B cell (primary cell): ENCODE measurements around the gene RBBP6. TPM values are rescaled to one million over a fixed set of nuclear protein-coding genes. Genes with fewer than 3 reads are reported as not detected.

Source experiments
- ATAC-seq: fragments of 200-7000 bp; cut with Tn5 transposase; one replicate; pipeline ENCODE4 v1.10.0; 2021; ENCODE audit warnings: low read depth, mild to moderate bottlenecking, moderate number of reproducible peaks, moderate library complexity
- CTCF ChIA-PET: fragments of 350-600 bp; sonication (Branson Sonifier 250); formaldehyde crosslinking; loops from one replicate; lab custom pipeline; 2021; ENCODE audit warnings: antibody characterized with exemption, inconsistent platforms; lab: Charles Lee
- POLR2A ChIA-PET: fragments of 350-600 bp; sonication (Branson Sonifier 250); formaldehyde crosslinking; loops from one replicate; lab custom pipeline; 2021; ENCODE audit warnings: antibody characterized with exemption; lab: Charles Lee
- DNase-seq: peaks from one replicate; pipeline ENCODE4 v3.0.0; 2013
- H2AFZ ChIP-seq: 2 replicates; pipeline ENCODE4 v1.6.1; 2012; ENCODE audit warnings: mild to moderate bottlenecking, low read depth, low read length; ENCODE audit not compliant: insufficient read depth, poor library complexity, severe bottlenecking
- H3K27ac ChIP-seq, 2 donors: 1 replicate in 1 of 2; 2 replicates in 1 of 2; pipeline ENCODE4 v1.5.1; 2012 to 2013; ENCODE audit warnings: low read length in 2 of 2, mild to moderate bottlenecking in 2 of 2, moderate library complexity in 1 of 2
- H3K27me3 ChIP-seq, 4 experiments: fragments of 200-600 bp in 1 of 4; sonication (generic) in 1 of 4; replicated peaks in 1 of 4; 1 replicate in 2 of 4; 2 replicates in 2 of 4; pipeline versions ENCODE4 v1.6.1 to v1.7.0; 2013 to 2016; ENCODE audit warnings: low read length in 3 of 4, mild to moderate bottlenecking in 2 of 4, mixed read lengths in 1 of 4, moderate library complexity in 1 of 4; ENCODE audit not compliant: insufficient read depth in 4 of 4, control insufficient read depth in 3 of 4; ENCODE audit errors: control extremely low read depth in 1 of 4
- H3K36me3 ChIP-seq, 2 experiments: replicated peaks in 1 of 2; 1 replicate in 1 of 2; 2 replicates in 1 of 2; pipeline versions ENCODE4 v1.6.1 to v1.7.1; 2013; ENCODE audit warnings: low read length in 1 of 2; ENCODE audit not compliant: insufficient read depth in 2 of 2, control insufficient read depth in 1 of 2; ENCODE audit errors: control extremely low read depth in 1 of 2, extremely low read depth in 1 of 2
- H3K4me1 ChIP-seq, 2 donors: fragments of 200-600 bp in 1 of 2; sonication (generic) in 1 of 2; 1 replicate in 1 of 2; 2 replicates in 1 of 2; pipeline versions ENCODE4 v1.5.1 to v1.6.1; 2013 to 2017; ENCODE audit warnings: low read length in 2 of 2; ENCODE audit not compliant: control insufficient read depth in 2 of 2, insufficient read depth in 2 of 2
- H3K4me2 ChIP-seq: replicated peaks from 2 replicates; pipeline ENCODE3; 2012; ENCODE audit warnings: mild to moderate bottlenecking, low read depth, low read length; ENCODE audit not compliant: poor library complexity, severe bottlenecking
- H3K4me3 ChIP-seq, 5 experiments: fragments of 200-600 bp in 1 of 5; sonication (generic) in 1 of 5; 1 replicate in 3 of 5; 2 replicates in 2 of 5; pipeline versions ENCODE4 v1.5.1 to v1.7.0; 2011 to 2016; ENCODE audit warnings: low read length in 4 of 5, mild to moderate bottlenecking in 4 of 5, low read depth in 2 of 5, control low read depth in 1 of 5, moderate library complexity in 1 of 5; ENCODE audit not compliant: insufficient read depth in 1 of 5; ENCODE audit errors: control extremely low read depth in 1 of 5, extremely low read depth in 1 of 5
- H3K79me2 ChIP-seq: fragments of 200-600 bp; sonication (generic); one replicate; pipeline ENCODE4 v1.6.0; 2016; ENCODE audit warnings: low read length; ENCODE audit not compliant: control insufficient read depth, insufficient read depth
- H3K9ac ChIP-seq: fragments of 200-600 bp; sonication (generic); 2 replicates; pipeline ENCODE4 v1.6.1; 2017; ENCODE audit warnings: mild to moderate bottlenecking, low read length, moderate library complexity
- H3K9me3 ChIP-seq, 3 donors: one replicate each; pipeline versions ENCODE4 v1.6.1 to v1.7.1; 2013; ENCODE audit warnings: low read length in 2 of 3; ENCODE audit not compliant: control insufficient read depth in 2 of 3, insufficient read depth in 1 of 3; ENCODE audit errors: control extremely low read depth in 1 of 3
- H4K20me1 ChIP-seq: 2 replicates; pipeline ENCODE4 v1.6.0; 2012; ENCODE audit warnings: mild to moderate bottlenecking, low read length; ENCODE audit not compliant: insufficient read depth, control insufficient read depth, poor library complexity, severe bottlenecking
- H3K27ac Mint-ChIP-seq: one replicate; pipeline ENCODE4 v1.8.0; 2021; ENCODE audit warnings: mixed read lengths
- H3K27me3 Mint-ChIP-seq: one replicate; pipeline ENCODE4 v1.8.0; 2021; ENCODE audit warnings: mixed read lengths
- H3K4me1 Mint-ChIP-seq: one replicate; pipeline ENCODE4 v1.8.0; 2021; ENCODE audit warnings: mixed read lengths
- H3K4me3 Mint-ChIP-seq: one replicate; pipeline ENCODE4 v1.8.0; 2021; ENCODE audit warnings: mixed read lengths
- H3K9me3 Mint-ChIP-seq: one replicate; pipeline ENCODE4 v1.8.0; 2022; ENCODE audit warnings: mixed read lengths; ENCODE audit not compliant: insufficient read depth
- EZH2 ChIP-seq: IDR thresholded peaks from 2 replicates; pipeline ENCODE4 v1.6.1; 2012; ENCODE audit warnings: borderline replicate concordance, low read depth, mild to moderate bottlenecking, moderate library complexity, low read length; ENCODE audit not compliant: insufficient read depth, poor library complexity, severe bottlenecking
- WGBS: methylation state at CpG from one replicate; pipeline ENCODE4 v1.1.5; 2013; ENCODE audit warnings: missing lambda C conversion rate; ENCODE audit not compliant: insufficient coverage; 5-methylcytosine and 5-hydroxymethylcytosine counted together
- intact Hi-C: fragments of 100-400 bp; cut with micrococcal nuclease; formaldehyde crosslinking; loops from one replicate; pipeline ENCODE4 v1.10.0; 2022
- polyA plus RNA-seq: library from polyadenylated mRNA; depleted of rRNA; stranded (reverse); fragments of >200 nt; gene quantifications from 2 replicates; pipeline ENCODE4 v1.2.3, GENCODE V29; 2012
- total RNA-seq, 2 donors: library from RNA; stranded (reverse); fragments of 120-200 nt in 1 of 2; gene quantifications; 1 replicate in 1 of 2; 2 replicates in 1 of 2; pipeline versions ENCODE4 v1.2.3 to v1.2.4, GENCODE V29; 2013 to 2022
- TF ChIP-seq, protein P1 (sequence below): fragments of 200-600 bp; IDR thresholded peaks from one replicate; pipeline ENCODE4 v1.8.0; 2022; ENCODE audit warnings: antibody characterized with exemption, mild to moderate bottlenecking

Gene RBBP6
- total and polyA plus RNA-seq, 2 donors (not counting 1 experiment from before 2014, with no cell fraction given) = 107 to 132 TPM

DNA sequence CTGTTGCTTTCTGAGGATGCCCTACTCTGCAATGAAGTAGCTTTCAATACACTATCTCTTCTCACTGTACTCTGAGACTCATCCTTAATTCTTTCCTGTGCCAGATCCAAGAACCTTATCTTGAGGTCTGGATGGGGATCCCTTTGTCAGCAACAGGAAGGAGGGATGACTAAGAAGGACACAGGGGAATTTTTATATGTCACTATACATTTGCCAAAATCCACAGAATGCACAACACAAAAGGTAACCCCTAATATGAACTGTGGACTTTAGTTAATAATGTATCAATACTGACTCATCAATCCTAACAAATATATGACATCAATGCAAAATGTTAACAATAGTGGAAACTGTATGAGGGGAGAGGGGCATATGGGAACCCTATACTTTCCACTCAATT lies 4.7 kb upstream of the RBBP6 start:
- H3K9me3 ChIP-seq = no peaks in the 10 kb centered on the region
- no peak for ATAC-seq
- peaks cover 6% of the 10 kb centered on the region for H3K79me2 ChIP-seq
- Mint-ChIP-seq H3K4me3 (no peak overlapping the region), H3K27me3 (peaks cover 7% of the 10 kb centered on the region), H3K4me1 (peaks cover 6% of the 10 kb centered on the region), H3K9me3 (no peaks in the 10 kb centered on the region), H3K27ac (no peak overlapping the region)
- no peaks in the 10 kb centered on the region for H3K27me3 ChIP-seq
- no peak for DNase-seq
- CTCF ChIA-PET = no interaction called here
- no peaks in the 10 kb centered on the region for H4K20me1 ChIP-seq
- no peak overlapping the region for H2AFZ ChIP-seq
- intact Hi-C loops = no loop called here
- peaks cover 5 to 6% of the 10 kb centered on the region in 2 donors for H3K4me1 ChIP-seq
- H3K4me2 ChIP-seq = no peak overlapping the region
- H3K36me3 ChIP-seq = no peaks in the 10 kb centered on the region
- no peak overlapping the region for H3K9ac ChIP-seq
- no peak overlapping the region for H3K4me3 ChIP-seq
- no peak for TF ChIP-seq EZH2
- POLR2A ChIA-PET = no interaction called here
- H3K27ac ChIP-seq = no peak overlapping the region

DNA sequence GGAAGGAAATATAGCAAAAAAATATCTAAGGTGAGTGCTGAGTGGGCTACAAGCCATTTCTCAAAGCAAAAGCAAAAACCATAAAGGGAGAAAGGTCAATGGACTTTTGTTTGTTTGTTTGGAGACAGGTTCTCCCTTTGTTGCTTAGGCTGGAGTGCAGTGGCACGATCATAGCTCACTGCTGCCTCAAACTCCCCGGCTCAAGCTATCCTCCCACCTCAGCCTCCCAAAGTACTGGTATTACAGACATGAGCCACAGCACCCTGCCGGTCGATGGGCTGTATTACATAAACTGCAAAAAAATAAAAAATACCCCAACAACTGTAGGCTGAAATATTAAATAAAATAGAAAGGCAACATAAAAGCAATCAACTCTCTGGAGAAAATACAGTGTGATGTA lies 3.5 kb upstream of the RBBP6 start:
- Histone ChIP-seq H3K4me3 (no peak overlapping the region), H3K4me1 (peaks cover 8 to 11% of the 10 kb centered on the region in 2 donors), H3K4me2 (no peak overlapping the region), H3K27me3 (no peaks in the 10 kb centered on the region), H4K20me1 (peaks cover 12% of the 10 kb centered on the region), H3K9me3 (no peaks in the 10 kb centered on the region), H3K36me3 (no peaks in the 10 kb centered on the region), H2AFZ (no peak overlapping the region), H3K9ac (no peak overlapping the region), H3K27ac (no peak overlapping the region), H3K79me2 (peaks cover 18% of the 10 kb centered on the region)
- CTCF ChIA-PET = interaction anchor here (0.9 kb wide), 1 partner anchor 19 kb away, joined by 3 read pairs; no protein-coding TSS in a partner anchor
- intact Hi-C loops = no loop called here
- no peak for ATAC-seq
- no peak for DNase-seq
- H3K9me3 Mint-ChIP-seq = no peaks in the 10 kb centered on the region
- H3K4me1 Mint-ChIP-seq = peaks cover 10% of the 10 kb centered on the region
- H3K27ac Mint-ChIP-seq = no peak overlapping the region
- no peak overlapping the region for H3K4me3 Mint-ChIP-seq
- TF ChIP-seq, protein P1, sequence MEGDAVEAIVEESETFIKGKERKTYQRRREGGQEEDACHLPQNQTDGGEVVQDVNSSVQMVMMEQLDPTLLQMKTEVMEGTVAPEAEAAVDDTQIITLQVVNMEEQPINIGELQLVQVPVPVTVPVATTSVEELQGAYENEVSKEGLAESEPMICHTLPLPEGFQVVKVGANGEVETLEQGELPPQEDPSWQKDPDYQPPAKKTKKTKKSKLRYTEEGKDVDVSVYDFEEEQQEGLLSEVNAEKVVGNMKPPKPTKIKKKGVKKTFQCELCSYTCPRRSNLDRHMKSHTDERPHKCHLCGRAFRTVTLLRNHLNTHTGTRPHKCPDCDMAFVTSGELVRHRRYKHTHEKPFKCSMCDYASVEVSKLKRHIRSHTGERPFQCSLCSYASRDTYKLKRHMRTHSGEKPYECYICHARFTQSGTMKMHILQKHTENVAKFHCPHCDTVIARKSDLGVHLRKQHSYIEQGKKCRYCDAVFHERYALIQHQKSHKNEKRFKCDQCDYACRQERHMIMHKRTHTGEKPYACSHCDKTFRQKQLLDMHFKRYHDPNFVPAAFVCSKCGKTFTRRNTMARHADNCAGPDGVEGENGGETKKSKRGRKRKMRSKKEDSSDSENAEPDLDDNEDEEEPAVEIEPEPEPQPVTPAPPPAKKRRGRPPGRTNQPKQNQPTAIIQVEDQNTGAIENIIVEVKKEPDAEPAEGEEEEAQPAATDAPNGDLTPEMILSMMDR = no peak
- TF ChIP-seq EZH2 = no peak
- peaks cover 7% of the 10 kb centered on the region for H3K27me3 Mint-ChIP-seq
- WGBS = 88% methylated on average over 2 of the region's 4 CpGs
- POLR2A ChIA-PET = no interaction called here
